Mammary microvascular endothelial cell (primary cell): ENCODE measurements around the gene SPATA9. TPM values are rescaled to one million over a fixed set of nuclear protein-coding genes. Genes with fewer than 3 reads are reported as not detected.

Source experiments
- total RNA-seq: library from RNA; depleted of rRNA; stranded (reverse); fragments of >200 nt; gene quantifications from 2 replicates; pipeline ENCODE4 v1.2.3, GENCODE V29; 2015

Gene SPATA9, protein sequence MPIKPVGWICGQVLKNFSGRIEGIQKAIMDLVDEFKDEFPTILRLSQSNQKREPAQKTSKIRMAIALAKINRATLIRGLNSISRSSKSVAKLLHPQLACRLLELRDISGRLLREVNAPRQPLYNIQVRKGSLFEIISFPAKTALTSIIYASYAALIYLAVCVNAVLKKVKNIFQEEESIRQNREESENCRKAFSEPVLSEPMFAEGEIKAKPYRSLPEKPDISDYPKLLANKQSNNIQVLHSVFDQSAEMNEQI
- total RNA-seq = 0.39 and 2.3 TPM in 2 replicates

DNA sequence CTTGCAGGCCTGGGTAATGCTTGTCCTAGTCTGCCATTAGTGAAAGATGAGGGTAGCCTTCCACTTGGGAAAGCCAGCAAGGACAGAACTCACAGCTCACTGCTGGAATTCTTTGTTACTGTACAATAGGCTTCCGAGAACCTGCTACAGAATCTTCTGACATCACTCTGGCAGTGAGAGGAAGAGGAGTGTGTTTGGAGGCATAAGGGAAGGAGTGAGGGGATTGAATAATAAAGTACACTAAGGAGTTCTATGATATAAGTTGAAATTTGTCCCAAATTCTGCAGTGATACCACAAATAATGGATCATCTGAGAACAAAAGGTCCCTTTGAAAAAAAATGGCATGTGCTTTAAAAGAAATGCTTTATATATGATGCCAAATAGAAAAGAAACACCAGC is at the start of gene SPATA9:
Gene SPATA9, minus strand, starts transcription at position 101 of the 400 bp plus-strand sequence. CDS start 137 bp downstream, outside the sequence.

DNA sequence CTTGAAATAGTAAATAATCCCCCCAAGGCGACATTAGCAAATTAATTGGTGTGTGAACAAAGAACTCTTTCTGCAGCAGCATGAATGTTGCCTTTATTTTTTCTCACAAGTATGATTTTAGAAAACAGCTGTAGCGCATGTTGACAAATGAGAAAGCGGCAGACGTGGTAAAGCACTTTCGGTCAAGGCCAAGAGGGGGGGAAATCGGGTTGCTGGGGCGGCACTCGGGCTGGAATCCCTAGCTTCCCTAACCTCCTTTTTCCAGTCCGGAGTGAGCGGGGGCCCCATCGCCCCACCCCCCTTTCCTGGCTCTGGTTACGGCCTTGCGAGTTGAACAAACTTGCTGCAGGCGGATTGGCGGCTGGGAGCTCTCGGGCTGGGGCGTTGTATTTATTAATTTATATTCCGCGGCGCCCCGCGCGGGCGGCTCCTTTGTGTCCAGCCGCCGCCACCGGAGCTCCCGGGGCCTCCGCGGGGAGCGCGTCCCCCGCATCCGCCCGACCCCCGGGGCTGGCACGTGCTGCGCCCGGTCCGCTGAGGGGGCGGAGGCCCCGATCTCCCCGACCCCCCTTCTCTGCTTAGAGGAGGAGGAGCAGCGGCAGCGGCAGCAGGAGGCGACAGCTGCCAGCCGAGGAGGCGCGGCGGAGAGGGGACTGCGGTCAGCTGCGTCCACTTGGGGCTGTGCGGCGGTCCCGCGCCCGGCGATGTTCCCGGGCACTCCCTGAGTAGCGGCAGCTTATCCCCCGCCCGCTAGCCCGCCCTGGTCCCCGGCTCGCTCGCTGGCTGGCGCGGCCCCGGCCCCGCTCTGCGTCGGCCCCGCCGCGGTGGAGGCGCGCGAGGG is 48.2 kb upstream of the SPATA9 start, which contains the start of gene RHOBTB3:
Gene RHOBTB3, plus strand, starts transcription at position 607 of the 841 bp plus-strand sequence. CDS start 347 bp downstream, outside the sequence.

DNA sequence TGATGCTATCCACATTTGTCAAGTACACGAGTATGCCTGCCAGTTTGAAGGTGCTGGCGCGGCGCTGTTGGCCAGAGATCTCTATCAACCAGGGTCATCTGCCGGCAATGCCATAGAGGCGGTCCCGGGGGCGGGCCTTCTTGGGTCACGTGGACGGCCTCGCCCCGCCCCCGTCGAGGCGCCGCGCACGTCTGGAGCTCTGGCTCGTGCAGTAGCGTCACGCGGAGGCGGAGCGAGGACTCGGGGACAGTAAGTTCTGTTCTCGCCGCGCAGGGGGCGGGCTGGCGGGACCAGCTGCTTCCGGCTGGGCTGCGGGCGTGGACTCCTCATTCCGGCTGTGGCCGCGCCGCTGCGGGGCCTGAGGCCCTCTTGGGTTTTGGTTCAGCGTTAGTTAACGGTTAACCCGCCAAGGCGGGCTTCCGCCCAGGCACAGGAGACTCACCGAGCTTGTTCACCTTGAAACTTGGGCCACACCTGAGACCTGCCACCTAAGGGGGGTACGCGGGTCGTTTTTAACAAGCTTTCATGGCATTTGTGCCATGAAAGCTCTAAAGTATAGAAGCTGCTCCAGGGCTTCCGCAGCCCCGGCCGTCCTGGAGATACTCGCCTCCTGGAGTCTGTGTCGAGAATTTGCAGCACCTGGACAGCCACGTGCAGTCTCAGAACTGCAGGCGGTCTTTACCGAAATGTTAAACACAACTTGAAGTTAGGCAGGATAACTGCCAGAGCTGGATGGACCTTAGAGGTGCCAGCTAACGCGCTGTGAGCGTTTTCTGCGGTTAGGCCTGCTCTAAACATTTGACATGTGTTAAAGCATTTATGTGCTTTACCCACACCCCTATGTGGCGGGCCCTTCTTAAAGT is 36.0 kb downstream of the SPATA9 start, which contains the start of gene RFESD:
Gene RFESD, plus strand, starts transcription at position 209 of the 863 bp plus-strand sequence. CDS start 5,495 bp downstream, outside the sequence.

DNA sequence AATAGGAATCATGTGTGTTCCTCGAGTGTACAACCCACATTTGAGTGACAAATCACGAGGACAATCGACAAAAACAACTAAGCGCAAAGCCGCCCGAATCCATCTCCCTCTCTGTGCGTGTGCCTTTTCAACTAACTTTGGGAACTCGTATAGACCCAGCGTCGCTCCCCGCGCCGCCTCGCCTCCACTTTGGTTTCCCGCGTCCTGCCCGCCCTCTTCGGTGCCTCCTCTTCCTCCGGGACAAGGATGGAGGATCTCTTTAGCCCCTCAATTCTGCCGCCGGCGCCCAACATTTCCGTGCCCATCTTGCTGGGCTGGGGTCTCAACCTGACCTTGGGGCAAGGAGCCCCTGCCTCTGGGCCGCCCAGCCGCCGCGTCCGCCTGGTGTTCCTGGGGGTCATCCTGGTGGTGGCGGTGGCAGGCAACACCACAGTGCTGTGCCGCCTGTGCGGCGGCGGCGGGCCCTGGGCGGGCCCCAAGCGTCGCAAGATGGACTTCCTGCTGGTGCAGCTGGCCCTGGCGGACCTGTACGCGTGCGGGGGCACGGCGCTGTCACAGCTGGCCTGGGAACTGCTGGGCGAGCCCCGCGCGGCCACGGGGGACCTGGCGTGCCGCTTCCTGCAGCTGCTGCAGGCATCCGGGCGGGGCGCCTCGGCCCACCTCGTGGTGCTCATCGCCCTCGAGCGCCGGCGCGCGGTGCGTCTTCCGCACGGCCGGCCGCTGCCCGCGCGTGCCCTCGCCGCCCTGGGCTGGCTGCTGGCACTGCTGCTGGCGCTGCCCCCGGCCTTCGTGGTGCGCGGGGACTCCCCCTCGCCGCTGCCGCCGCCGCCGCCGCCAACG is 62.5 kb downstream of the SPATA9 start, which contains the start of gene GPR150:
Gene GPR150, plus strand, starts transcription at position 58 of the 840 bp plus-strand sequence. Its CDS starts 189 bp downstream, at position 247.

Other genes with a start within 250 kb of the SPATA9 start
- gene SKIC3, start 128.0 kb downstream of the SPATA9 start, total RNA-seq = 65.8 and 80.4 TPM in 2 replicates
- 8.2 TPM in 2 replicates for gene ARSK, start 127.9 kb downstream of the SPATA9 start, total RNA-seq
- gene GPR150, start 62.9 kb downstream of the SPATA9 start, total RNA-seq = 1.5 and 1.9 TPM in 2 replicates
- 0.69 and 3.1 TPM in 2 replicates for gene RFESD, start 36.2 kb downstream of the SPATA9 start, total RNA-seq
- gene RHOBTB3, start 48.3 kb upstream of the SPATA9 start, total RNA-seq = 160 and 167 TPM in 2 replicates
- 32.6 and 36.0 TPM in 2 replicates for gene GLRX, start 139.7 kb upstream of the SPATA9 start, total RNA-seq